GM12872 (cell line): ENCODE measurements around the gene NPR3.

Experiments used
- TF ChIP-seq, protein P1 (sequence below): IDR thresholded peaks from 3 replicates; pipeline ENCODE4 v1.5.1; 2011; ENCODE audit warnings: low read depth, mild to moderate bottlenecking, low read length, moderate library complexity; ENCODE audit not compliant: insufficient read depth

Gene NPR3

GRCh38 chr5:32791536-32792243, 80.6 kb downstream of the NPR3 start:
- TF ChIP-seq, protein P1, sequence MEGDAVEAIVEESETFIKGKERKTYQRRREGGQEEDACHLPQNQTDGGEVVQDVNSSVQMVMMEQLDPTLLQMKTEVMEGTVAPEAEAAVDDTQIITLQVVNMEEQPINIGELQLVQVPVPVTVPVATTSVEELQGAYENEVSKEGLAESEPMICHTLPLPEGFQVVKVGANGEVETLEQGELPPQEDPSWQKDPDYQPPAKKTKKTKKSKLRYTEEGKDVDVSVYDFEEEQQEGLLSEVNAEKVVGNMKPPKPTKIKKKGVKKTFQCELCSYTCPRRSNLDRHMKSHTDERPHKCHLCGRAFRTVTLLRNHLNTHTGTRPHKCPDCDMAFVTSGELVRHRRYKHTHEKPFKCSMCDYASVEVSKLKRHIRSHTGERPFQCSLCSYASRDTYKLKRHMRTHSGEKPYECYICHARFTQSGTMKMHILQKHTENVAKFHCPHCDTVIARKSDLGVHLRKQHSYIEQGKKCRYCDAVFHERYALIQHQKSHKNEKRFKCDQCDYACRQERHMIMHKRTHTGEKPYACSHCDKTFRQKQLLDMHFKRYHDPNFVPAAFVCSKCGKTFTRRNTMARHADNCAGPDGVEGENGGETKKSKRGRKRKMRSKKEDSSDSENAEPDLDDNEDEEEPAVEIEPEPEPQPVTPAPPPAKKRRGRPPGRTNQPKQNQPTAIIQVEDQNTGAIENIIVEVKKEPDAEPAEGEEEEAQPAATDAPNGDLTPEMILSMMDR, result no peak

GRCh38 chr5:32794086-32794485, 83.0 kb downstream of the NPR3 start:
- TF ChIP-seq, protein P1, result no peak

- TF ChIP-seq, protein P1, result no peak
Observed at GRCh38 chr5:32802764-32803163, 91.6 kb downstream of the NPR3 start.

DNA sequence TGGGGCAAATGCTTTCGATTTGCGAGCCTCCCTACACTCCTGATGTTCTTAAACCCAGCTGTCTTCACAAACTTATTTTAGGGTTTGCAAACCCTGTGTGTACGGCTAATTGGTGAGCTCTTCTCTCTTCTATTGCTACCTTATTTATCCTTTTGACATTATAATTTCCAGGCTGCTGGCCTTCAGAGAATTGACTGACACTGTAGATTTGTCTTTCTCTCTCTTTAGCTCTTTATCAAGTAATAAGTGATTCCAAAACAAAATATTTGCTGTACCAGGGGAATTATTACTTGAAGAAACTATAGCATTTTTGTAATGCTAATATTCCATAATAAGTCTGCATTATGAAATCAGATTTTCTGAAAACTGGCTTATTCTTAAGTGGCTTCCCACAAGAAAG, 92.5 kb downstream of the NPR3 start:
- TF ChIP-seq, protein P1, result no peak

DNA sequence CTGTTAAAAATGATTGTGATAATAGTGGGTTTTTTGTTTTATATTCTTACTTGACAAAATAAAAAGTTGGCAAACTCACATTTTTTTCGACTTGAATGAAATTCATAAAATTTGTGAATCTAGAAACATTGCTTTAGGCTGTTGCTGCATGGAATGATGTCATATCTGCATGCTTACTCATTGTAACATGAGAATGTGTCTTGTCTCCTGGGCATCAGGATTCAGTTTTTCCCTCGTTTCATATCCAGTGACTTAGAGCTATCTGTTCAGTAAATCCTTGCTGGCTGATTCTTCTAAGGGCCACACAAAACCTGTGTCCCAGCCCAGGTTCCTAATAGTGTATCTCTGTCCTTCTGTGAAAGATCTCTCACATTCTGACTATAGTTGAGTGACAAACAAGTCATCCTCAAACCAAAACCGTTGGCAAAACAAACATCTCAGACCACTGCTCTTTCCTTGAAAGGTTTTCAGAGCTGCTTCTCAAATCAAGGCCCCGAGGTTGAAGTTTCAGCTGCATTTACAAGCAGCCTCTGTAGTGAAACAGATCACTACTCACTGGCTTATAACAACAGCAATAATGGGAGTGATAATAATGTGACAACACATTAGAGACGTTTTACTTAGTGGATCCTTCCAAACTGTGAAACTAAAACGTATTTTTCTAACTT, 95.0 kb downstream of the NPR3 start:
- TF ChIP-seq, protein P1, result no peak

GRCh38 chr5:32808783-32809182, 97.7 kb downstream of the NPR3 start:
- TF ChIP-seq, protein P1, result no peak

DNA sequence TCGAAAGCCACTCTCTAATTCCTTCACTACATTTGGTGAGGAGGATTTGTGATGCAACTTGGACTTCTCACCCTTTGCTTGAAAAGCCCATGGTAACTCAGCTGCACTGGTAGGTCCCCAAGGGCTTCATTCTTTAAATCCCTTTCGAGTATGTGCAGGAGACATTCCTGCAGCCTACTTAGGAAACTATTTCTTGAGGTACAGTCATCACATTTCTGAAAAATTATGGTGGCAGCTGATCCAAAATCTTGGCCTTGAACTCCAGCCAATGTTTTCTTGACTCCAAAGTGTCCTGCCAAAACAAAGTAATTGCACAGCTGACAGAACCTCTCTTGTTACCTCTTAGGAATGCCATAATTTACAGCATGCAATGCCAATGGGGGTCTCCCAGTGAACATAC, 99.7 kb downstream of the NPR3 start:
- TF ChIP-seq, protein P1, result no peak
